NCI-H748 (cell line): ENCODE data around the gene ABCB9.

ENCODE experiments used
- DNase-seq: peaks from one replicate; lab custom pipeline; 2025; ENCODE audit not compliant: unreplicated experiment; lab: John Stamatoyannopoulos, UW

ABCB9 gene

DNA sequence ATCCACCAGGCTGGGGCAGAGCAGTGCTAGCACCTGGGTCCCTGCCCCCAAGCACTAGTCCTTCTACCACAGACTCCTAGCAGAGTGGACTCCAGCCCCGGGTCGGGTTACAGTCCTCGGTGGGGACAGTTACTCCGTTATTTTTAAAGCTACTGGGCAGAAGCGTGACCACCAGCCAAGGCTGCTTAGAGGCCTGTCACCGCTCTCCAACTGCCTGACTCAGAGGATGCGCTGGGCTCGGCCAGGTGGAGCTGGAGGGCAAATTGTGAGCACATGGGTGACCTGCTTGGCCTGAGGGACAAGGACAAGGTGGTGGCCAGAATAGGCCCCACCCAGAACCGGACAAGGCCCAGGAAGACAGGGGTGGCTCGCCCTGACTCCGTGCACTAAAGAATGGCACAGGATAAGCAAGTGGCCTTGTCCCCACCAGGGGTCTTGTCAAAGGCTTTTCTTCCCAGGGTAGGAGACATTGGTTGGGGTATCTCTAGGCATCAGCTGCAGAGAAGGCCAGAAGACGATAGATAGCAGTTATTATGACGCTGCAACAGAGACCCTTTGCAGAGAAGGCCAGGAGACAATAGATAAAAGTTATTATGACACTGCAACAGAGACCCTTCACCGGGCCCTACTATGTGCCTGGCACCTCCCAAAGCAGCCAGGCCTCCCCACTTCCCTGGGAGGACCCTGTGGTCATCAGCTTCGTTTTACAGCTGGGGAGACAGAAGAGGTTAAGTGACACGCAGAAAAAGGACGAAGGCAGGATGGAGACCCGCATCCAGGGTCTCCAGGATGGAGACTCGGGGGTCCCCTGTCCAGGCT lies 1.6 kb downstream of the ABCB9 start:
- DNase-seq: no peak

DNA sequence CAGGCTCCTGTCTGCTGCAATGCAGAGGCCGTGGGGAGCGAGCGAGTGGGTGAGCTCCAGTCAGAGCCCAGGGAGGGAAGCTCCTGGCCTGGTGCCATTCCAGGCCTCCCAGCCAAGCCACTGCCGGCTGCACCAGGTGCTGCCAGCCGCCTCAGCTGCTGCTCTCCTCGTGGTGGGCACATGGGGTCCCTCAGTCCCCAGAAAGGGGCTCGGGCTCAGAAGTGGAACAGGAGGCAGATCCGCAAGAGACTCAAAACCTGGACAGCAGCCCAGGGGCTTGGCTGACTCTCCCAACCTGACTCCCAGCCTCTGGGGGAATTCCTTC lies 2.4 kb downstream of the ABCB9 start:
- DNase-seq: no peak

DNA sequence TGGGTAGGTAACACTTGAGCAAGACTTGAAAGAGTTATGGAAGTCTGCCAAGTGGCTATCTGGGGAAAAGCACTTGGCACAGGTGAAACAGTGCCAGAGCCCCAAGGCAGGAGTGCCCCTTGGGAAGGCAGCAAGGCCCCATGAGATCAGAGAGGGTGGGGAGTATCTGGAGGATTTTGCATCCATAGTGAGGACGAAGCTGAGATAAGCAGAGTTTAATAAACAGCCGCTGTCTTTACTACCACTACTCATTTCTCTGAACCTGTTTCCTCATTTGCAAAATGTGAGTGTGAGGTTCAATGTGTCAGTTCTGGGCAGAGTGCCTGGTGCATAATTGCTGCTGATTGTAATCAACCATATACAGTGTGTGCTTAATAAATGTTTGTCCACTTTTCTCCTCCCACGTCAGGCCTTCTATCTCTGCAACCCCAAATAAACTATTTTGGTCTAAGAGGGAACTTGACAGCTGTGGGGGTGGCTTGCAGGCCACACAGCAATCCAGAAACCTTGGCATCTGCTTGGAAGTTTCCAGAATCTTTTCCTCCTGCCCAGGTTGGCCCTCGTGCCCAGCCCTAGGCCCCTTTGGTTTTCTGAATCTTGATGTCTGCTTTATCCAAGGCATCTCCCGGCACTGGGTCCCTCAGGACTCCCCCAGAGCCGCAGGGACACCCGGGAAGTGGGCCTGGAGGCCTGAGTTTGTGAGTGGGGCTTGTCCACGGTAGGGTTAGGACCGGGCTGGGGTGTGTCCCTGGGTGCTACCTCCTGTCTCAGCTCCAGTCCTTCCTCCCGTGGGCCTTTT lies 4.5 kb downstream of the ABCB9 start:
- DNase-seq: no peak

DNA sequence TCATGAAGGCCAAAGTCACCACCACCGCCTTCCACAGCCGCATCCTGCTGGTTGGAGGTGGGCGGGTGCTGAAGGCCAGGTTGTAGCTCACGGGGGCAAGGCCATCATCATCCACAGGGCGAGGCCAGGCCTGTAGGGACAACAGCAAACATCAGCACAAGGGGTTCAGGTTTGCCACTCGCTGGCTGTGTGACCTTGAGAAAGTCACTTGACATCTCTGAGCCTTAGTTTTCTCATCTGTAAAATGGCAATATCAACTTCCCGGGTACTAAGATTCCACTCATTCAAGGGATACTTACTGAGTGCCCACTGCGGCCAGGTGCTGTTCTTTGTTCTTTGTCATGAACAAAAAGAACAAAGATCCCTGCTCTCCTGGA lies 6.1 kb downstream of the ABCB9 start:
- no peak for DNase-seq

DNA sequence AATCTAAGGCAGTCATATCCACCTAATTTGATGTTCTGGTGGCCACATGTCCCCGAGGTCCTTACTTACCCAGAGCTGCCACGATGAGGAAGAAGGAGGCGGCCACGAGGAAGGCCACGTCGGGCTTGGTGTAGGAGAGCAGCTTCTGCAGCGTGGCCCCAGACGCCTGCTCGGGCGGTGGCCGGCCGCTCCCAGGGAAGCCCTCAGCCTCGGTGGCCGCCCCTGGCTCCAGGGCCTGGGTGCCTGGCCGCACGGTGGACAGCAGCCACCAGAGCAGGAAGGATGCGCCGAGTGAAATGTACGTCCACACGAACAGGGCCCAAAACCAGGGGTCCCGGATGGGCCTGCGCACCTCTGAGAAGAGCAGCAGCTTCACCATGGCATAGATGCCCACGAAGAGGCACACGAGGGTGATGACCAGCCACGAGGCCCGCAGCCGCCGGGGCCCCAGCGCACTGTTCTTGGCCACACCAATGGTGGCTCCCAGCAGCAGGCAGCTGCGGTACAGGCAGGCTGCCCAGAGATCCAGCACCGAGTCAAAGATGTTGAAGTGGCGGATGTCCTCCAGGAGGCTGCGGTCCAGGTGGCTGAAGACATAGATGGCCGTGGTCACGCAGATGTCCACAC lies 6.6 kb downstream of the ABCB9 start:
- DNase-seq: no peak

DNA sequence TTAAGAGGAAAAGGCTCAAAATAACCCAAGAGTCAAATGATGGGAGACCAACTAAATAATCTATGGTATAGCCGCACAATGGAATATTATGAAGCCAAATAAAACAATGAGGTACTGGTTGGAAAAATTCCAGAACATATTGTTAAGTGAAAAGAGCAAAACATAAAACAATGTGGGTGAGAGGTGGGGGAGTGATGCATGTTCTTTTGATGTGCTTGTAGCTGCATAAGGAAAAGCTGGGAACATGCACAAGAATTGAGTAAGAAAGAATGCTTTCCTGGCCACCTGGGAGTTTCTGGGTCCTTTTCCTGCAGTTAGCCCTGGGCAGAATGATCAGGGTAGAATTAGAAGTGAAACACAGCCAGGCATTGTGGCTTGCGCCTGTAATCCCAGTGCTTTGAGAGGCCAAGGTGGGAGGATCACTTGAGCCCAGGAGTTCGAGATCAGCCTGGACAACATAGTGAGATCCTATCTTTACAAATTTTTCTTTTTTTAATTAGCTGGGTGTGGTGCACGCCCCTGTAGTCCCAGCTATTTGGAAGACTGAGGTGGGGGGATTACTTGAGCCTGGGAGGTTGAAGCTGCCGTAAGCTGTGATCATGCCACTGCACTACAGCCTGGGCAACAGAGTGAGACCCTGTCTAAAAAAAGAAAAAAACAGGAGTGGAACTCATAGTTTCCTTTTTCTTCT lies 7.9 kb downstream of the ABCB9 start:
- no peak for DNase-seq

DNA sequence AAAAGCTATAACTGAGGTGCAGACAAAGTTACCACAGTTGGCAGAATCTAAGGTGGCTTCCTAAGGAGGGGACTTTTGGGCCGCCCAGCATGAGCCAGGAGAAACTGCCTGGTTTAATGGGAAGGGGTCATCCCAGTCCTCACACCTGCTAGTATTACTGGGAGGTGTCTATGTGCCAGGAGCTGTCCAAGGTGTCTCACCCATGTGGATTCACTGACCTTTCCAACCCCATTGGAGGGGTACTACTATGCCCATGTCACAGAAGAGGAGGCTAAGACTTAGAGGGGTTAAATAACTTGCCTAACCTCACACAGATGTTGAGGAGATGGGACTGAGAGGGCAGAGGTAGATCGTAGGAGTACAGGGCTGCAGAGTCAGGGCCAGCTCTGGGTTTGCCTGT lies 10.2 kb downstream of the ABCB9 start:
- no peak for DNase-seq

DNA sequence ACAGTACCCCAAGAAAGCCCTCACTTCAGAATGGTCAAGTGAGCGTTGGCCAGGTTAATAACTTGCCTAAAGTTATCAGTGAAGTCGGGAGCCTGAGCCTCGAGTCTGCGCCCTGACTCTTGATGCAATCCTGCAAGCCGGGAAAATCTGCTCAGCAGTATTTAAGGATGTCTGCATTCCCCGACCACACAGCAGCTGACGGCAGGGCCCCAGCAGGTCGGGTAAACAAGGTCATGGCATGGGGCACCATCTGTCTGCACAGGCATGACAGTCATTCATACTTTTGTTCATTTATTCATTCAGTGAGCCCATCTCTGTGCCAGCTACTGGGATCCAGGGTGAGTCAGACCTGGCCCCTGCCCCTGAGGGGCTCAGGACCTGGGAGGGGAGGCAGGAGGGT lies 11.1 kb downstream of the ABCB9 start:
- no peak for DNase-seq

DNA sequence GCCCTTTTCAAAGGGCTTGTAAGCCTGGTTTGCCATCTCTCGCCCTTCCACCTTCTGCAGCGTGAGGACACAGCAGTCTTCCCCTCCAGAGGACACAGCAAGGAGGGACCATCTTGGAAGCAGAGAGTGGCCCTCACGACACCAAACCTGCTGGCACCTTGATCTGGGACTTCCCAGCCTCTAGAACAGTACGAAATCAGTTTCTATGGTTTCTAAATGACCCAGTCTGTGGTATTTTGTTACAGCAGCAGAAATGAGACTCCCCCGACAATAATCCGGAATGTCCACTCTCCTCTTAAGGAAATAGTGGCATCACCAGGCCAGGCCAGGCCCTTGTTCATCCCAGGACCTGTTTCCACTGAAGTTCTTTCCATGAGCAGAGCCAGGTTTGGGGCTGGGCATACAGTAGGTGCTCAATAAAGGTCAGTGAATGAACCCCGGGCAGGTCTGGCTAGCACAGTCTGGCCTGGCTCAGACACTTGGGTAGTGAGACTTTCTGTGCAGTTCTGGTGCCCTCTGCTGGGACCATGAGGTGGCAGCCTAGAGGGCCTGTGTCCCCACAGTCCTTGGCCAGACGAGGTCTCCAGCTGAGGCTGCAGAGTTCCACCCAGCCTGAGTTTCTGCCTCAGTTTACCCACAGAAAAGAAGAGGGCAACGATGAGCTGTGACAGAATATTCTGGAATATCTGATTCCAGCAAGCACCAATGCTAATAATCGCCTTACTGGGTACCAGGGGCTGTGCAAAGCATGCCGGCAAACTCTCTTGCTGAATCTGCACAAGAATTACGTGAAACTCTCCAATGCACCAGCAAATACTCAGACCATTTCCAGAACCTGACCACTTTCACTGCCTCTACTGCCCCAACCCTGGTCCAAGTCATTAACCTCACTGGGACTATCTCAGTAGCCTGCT lies 14.0 kb downstream of the ABCB9 start:
- DNase-seq: peak; percentile 56

DNA sequence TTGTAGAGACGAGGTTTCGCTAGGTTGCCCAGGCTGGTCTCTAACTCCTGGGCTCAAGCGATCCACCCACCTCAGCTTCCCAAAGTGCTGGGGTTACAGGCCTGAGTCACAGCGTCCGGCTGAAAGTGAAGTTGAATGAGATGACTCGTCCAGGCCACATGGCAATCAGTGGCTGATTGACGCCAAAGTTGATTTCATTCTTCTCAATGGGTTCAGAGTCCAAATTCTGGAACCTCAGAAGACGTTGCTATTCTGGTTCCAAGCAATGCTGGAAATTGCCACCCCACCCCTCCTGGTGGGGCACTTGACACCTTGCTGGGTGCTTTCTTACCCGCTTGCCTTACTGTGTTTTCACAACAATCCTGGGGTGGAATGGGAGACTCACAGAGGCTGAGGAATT lies 14.9 kb downstream of the ABCB9 start:
- DNase-seq: no peak

DNA sequence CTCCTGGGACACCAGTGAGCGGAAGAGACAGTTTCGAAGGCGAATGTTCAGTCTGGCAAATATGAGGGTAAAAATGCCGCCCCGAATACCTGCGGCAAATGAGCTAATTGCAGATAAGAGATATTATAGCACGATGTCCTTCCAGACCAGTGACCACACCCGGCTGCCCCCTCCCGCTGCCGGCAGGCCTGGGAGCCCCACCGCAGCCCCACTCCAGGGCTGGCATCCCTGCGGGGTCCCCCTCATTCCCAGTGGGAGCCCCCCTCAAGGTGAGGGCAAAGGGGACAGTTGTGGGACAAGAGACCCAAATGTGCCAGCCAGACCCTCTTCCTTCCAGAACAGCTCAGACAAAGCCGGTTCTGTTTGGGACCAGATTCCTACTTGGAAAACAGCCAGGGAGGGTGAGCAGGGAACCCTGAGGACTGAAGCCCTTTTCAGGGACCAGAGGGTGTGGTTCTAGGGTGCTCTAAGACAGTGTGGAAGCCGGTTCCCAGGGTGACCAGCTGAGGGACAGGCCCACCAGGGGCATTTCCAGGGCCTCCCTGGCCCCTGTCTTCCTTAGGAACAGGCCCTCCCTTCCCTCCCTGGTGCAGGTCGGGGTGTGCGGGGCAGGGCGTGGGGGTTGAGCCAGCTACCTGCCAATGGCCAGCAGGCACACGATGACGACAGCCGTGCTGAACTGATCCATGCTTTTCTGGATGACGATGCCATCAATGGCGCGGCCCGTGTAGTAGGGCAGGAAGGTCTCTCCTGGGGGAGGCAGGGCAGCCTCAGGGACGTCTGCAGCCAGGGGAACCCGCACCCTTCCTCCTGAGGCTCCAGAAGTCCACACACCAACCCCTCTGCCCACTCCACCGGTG lies 16.2 kb downstream of the ABCB9 start:
- DNase-seq: no peak

DNA sequence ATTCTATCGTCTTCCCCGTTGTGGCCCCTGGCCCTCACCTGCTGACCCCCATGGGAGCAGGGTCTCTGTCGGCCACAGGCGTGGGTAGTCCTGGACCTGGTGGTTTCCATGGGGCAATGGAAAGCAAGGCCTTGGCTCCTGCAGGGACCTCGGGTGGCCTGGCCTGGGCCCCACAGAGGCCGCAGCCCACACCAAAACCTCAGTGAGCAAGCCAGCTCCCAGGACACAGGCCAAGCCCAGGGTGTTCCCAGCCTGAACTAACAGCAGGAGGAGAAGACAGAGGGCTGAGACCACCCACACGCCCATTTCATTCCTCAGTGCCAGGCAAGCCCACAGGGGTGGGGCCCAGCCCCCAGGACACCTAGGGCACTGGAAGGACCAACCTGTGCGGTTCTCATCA lies 16.9 kb downstream of the ABCB9 start:
- DNase-seq: no peak

DNA sequence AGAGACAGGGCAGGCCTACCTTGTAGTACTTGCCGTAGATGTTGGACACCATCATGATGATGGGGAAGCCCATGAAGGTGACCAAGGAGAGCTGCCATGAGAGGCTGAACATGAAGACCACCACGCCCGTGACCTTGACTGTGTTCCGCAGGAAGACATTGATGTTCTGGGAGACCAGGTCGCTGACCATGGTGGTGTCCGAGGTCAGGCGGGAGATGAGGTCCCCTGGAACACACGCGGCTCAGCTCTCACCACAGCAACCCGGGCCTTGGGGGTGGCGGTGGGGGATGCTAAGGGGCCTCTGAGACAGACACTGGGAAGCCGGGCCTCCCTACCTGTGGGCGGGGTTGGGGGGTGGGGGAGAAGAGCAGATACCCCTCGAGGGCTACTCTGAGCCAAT lies 17.7 kb downstream of the ABCB9 start:
- DNase-seq: no peak

DNA sequence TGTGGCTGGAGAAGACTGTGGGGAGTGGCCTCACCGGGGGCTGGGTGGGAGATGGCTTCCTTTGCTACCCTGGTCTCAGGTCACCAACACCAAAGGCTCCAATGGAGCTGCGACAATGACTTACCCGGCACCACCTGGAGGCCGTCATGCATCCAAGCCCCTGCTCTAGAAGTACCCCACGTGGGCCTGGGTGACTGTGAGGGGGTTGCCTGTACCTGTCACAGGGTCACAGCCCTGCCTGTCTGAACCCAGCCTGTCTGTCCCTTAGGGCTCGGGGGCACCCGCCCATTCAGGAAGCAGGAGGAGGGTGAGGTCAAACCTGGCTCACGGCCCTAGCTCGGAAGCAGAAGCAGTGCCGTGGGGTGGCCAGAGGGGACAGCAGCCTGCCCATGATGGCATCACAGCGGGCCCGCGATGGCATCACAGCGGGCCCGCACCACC lies 18.9 kb downstream of the ABCB9 start:
- no peak for DNase-seq

DNA sequence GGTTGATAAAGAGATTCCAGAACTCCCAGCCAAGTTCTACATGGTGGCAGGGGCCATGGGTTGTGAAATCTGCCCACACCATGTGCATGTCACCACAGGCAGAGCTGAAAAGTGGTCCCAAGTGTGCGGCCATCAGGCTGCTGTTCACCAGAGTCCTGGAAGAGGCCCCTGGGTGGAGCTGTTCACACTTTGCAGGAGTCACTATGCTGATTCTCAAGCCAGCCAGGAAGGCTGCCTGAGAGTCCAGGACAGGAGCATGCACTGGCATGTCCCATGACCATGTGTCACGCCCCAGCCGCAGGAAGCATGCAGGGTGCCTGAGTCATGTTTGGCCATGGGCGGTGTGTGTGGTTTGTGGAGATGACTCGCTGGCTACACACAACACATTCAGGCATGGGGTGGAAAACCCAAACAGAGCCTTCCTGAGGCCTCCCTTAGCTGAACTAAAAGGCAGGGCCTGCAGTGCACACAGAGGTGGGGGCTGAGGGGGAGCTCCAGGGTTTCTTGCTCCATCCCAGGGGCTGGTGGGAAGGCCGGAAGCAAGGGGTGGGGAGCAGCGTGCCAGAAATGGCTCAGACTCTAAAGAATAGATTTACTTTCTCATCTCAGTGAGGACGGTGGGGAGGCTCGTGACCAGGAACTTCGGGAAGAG lies 19.4 kb downstream of the ABCB9 start:
- no peak for DNase-seq

DNA sequence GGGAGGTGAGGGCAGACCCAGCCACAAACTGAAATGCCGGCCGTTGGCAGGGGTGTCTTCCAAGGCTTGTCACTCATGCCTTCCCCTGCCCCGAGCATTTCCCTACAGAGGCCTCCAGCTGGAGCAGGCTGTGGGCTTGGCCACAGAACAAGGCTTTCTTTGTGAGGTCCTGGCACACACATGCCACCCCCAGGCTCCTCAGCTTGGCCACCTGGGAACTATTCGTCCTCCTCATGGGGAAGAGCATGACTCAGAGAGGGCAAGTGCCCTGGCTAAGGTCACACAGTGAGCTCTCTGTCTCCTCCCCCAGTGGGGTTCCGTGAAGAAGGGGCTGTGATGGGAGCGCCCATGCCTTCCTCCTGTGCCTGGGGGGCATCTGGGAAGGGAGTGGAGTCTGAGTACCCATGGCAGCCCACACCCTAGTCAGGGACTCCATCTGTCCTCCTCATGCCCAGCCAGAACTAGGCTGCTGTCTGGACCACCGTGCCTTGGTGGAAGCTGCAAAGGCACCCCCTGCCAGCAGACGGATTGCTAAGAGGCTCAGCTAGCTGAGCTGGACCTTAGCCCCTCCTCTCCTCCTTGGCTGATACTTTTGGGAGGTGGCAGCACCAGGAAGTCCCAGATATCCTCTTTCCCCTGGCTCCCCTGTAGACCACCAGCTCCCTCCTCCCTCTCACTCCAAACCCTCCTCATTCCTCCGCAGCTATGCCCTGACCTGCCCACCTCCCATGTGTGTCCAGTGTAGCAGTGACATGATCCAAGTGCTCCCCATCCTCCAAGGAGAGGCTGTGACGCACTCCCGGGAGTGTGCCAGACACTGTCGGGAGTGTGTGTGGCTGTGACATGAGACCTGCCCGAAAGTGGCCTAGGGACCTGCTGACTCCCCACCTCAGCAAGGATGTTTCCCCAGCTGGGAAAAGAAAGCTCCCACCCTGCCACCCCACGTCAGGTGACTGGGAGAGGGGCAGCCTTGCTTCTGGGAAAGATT lies 21.4 kb downstream of the ABCB9 start:
- no peak for DNase-seq

DNA sequence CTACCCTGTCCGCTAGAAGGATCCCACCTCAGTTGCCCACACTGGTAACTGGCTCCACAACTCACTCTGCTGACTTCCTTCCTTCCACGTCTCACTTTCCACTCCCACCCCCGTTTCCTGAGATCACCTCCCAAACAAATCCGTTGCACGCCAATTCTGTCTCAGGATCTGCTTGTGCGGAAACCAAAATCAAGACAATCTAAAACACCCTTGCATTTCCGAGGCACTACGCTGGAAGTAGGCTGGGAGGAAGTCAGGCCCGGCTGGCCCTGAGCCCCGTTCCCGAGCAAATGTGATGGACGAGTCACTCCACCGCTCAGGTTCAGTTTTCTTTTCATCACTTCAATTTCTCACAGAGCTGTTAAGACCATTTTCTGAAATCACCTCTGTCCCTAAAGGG lies 23.1 kb downstream of the ABCB9 start:
- DNase-seq: no peak

DNA sequence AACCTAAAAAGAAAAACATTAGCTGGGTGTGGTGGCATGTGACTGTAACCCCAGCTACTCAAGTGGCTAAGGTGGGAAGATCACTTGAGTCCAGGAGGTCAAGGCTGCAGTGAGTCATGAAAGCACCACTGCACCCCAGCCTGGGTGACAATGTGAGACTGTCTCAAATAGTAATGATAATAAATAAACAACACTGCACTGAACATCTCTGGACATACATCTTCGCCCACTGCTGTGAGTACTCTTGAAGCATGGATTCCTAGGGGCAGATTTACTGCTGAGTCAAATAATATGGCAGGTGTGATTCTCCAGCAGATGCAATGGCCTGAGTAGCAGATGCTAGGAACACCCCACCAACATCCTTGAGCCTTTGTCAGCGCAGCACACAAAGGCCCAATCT lies 23.6 kb downstream of the ABCB9 start:
- DNase-seq: no peak
